ENCODE data around the gene PDGFD. TPM values are rescaled to one million over a fixed set of nuclear protein-coding genes. Genes with fewer than 3 reads are reported as not detected.

The PDGFD gene
- total RNA-seq, 1 donor from 2014 or later = 21.9 TPM

DNA sequence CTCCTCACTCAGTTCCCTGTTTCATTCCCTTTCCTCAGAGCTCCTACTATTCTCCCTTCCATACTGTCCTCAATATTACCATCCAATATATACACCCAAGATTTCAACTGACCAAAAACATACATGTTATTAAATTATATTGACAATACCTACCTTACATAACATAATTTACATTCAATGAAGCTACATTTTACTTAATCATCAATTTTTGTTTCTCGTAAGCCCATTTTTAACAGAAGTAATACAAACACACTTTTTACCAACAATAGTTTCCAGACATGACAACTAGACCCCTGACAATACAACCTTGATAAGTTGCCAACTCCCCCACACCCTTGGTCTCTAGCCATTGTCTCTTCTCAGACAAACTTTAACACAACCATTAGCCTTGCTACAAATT, 273.3 kb downstream of the PDGFD start:
- Histone ChIP-seq H3K36me3 (no peaks in the 10 kb centered on the region), H3K27ac (no peak overlapping the region), H3K4me3 (no peak overlapping the region), H3K9me3 (no peaks in the 10 kb centered on the region), H3K27me3 (no peaks in the 10 kb centered on the region), H3K4me1 (no peaks in the 10 kb centered on the region)
- TF ChIP-seq POLR2A (IDR thresholded peaks at IDR 0.05) (no peak), POLR2AphosphoS5 (IDR thresholded peaks at IDR 0.05; ENCODE audit: insufficient read depth in 1 of 2, low read depth in 1 of 2) (no peak)
- TF ChIP-seq, protein P1, sequence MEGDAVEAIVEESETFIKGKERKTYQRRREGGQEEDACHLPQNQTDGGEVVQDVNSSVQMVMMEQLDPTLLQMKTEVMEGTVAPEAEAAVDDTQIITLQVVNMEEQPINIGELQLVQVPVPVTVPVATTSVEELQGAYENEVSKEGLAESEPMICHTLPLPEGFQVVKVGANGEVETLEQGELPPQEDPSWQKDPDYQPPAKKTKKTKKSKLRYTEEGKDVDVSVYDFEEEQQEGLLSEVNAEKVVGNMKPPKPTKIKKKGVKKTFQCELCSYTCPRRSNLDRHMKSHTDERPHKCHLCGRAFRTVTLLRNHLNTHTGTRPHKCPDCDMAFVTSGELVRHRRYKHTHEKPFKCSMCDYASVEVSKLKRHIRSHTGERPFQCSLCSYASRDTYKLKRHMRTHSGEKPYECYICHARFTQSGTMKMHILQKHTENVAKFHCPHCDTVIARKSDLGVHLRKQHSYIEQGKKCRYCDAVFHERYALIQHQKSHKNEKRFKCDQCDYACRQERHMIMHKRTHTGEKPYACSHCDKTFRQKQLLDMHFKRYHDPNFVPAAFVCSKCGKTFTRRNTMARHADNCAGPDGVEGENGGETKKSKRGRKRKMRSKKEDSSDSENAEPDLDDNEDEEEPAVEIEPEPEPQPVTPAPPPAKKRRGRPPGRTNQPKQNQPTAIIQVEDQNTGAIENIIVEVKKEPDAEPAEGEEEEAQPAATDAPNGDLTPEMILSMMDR (IDR thresholded peaks at IDR 0.05) = no peak
- DNase-seq (ENCODE audit: extremely low spot score in 2 of 2) = no peak
- intact Hi-C loops (cut with DNase I) = no loop called here

DNA sequence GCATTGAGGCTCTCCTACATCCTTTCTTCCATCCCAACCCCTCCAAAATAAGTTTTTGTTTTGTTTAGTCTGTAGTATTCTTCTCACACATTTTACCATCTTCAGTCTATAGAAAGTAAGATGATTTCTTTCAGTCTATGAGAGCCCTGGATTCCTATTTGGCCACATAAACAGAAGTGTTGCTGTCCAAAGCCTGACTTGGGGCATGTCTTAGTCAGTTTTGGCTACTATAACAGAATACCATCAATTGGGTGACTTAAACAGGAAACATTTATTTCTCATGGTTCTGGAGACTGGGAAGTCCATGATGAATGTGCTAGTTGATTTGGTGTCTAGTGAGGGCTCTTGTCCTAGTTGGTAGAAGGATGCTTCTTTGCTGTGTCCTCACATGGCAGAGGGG, 274.3 kb downstream of the PDGFD start:
- TF ChIP-seq POLR2AphosphoS5 (IDR thresholded peaks at IDR 0.05; ENCODE audit: insufficient read depth in 1 of 2, low read depth in 1 of 2) = no peak
- TF ChIP-seq, protein P1 (IDR thresholded peaks at IDR 0.05) = no peak
- TF ChIP-seq POLR2A (IDR thresholded peaks at IDR 0.05) = no peak
- Histone ChIP-seq H3K27ac (no peak overlapping the region), H3K9me3 (no peaks in the 10 kb centered on the region), H3K36me3 (no peaks in the 10 kb centered on the region), H3K4me1 (no peaks in the 10 kb centered on the region), H3K27me3 (no peaks in the 10 kb centered on the region), H3K4me3 (no peak overlapping the region)
- DNase-seq (ENCODE audit: extremely low spot score in 2 of 2) = no peak
- intact Hi-C loops (cut with DNase I) = no loop called here

DNA sequence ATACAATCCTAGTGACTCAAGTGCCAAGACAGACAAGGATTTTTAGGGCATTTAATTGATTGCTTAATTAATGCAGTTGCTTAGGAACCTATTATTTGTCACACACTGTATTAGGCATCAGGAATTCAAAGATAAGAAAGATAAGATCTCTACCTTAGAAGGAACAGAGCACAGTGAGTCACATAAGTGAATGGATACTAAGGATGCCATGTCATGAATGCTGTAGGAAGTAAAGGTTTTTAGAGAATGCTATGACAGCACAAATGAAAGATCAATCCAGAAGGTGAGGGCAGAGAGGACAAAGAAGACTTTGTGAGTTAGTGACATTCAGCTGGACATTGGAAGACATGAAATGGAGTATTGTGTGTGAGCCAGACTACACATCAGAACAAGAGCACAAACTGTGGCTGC, 275.4 kb downstream of the PDGFD start:
- H3K27me3 ChIP-seq = no peaks in the 10 kb centered on the region
- H3K4me3 ChIP-seq = no peak overlapping the region
- intact Hi-C loops (cut with DNase I) = no loop called here
- no peaks in the 10 kb centered on the region for H3K36me3 ChIP-seq
- no peak for DNase-seq (ENCODE audit: extremely low spot score in 2 of 2)
- TF ChIP-seq POLR2AphosphoS5 (IDR thresholded peaks at IDR 0.05; ENCODE audit: insufficient read depth in 1 of 2, low read depth in 1 of 2) = no peak
- no peak overlapping the region for H3K27ac ChIP-seq
- H3K4me1 ChIP-seq = no peaks in the 10 kb centered on the region
- H3K9me3 ChIP-seq = no peaks in the 10 kb centered on the region

- H3K36me3 ChIP-seq = no peaks in the 10 kb centered on the region
- H3K27ac ChIP-seq = no peak overlapping the region
- no peak overlapping the region for H3K4me3 ChIP-seq
- intact Hi-C loops (cut with DNase I) = no loop called here
- no peaks in the 10 kb centered on the region for H3K9me3 ChIP-seq
- TF ChIP-seq POLR2A (IDR thresholded peaks at IDR 0.05) (no peak), POLR2AphosphoS5 (IDR thresholded peaks at IDR 0.05; ENCODE audit: insufficient read depth in 1 of 2, low read depth in 1 of 2) (no peak)
- TF ChIP-seq, protein P1 (IDR thresholded peaks at IDR 0.05) = no peak
- DNase-seq (ENCODE audit: extremely low spot score in 2 of 2) = no peak
- H3K4me1 ChIP-seq = no peaks in the 10 kb centered on the region
- no peaks in the 10 kb centered on the region for H3K27me3 ChIP-seq
Observed at GRCh38 chr11:103887001-103887658, 276.8 kb downstream of the PDGFD start.

DNA sequence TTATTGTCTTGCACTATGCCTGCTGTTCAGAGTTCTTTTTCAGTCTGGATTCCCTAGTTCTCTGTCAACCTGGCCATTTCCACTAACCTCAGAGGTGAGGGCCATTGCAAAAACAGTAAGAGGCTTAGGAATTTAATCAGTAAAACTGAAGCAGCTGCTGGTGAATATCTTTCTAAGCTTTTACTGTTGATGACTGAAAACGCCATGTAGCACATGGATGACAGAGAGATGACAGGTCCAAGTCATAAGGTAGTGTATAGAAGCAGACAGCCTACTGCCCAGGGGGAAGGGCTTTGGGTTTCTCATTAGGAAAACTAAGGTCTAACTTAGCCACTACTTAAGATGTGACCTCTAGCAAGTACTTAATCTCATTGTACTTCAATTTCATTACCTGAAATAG, 280.1 kb downstream of the PDGFD start:
- Histone ChIP-seq H3K4me1 (no peaks in the 10 kb centered on the region), H3K9me3 (no peaks in the 10 kb centered on the region), H3K4me3 (no peak overlapping the region), H3K27ac (no peak overlapping the region), H3K27me3 (no peaks in the 10 kb centered on the region), H3K36me3 (no peaks in the 10 kb centered on the region)
- TF ChIP-seq POLR2AphosphoS5 (IDR thresholded peaks at IDR 0.05; ENCODE audit: insufficient read depth in 1 of 2, low read depth in 1 of 2) (no peak), POLR2A (IDR thresholded peaks at IDR 0.05) (no peak)
- TF ChIP-seq, protein P1 (IDR thresholded peaks at IDR 0.05) = no peak
- DNase-seq (ENCODE audit: extremely low spot score in 2 of 2) = no peak
- intact Hi-C loops (cut with DNase I) = no loop called here
